Kidney (tissue), 14 donors: Measurements from ENCODE around the gene NYAP2. TPM values are rescaled to one million over a fixed set of nuclear protein-coding genes. Genes with fewer than 3 reads are reported as not detected.

Experiments
- DNase-seq, 5 donors: peaks; one replicate each; pipeline ENCODE4 v3.0.0-alpha.2; 2013 to 2020
- FAIRE-seq: peaks from 2 replicates; lab custom pipeline; 2012; peaks lifted over from hg19 to GRCh38; lab: Jason Lieb, UNC
- H3K27ac ChIP-seq, 2 donors: one replicate each; pipeline ENCODE4 v1.7.0; 2013; ENCODE audit warnings: low read depth in 2 of 2, low read length in 2 of 2, inconsistent platforms in 1 of 2
- H3K27me3 ChIP-seq: one replicate; pipeline ENCODE4 v1.7.1; 2013; ENCODE audit warnings: low read length, inconsistent platforms; ENCODE audit not compliant: control insufficient read depth, insufficient read depth
- H3K36me3 ChIP-seq, 3 donors: one replicate each; pipeline versions ENCODE4 v1.7.0 to v1.7.1; 2013; ENCODE audit warnings: low read length in 3 of 3, control low read depth in 1 of 3, inconsistent platforms in 1 of 3; ENCODE audit not compliant: insufficient read depth in 3 of 3, control insufficient read depth in 2 of 3
- H3K4me1 ChIP-seq, 3 donors: one replicate each; pipeline versions ENCODE4 v1.7.0 to v1.7.1; 2013; ENCODE audit warnings: low read length in 3 of 3, inconsistent platforms in 1 of 3, low read depth in 1 of 3; ENCODE audit not compliant: control insufficient read depth in 2 of 3, insufficient read depth in 2 of 3
- H3K4me3 ChIP-seq, 3 donors: one replicate each; pipeline versions ENCODE4 v1.7.0 to v1.8.1; 2013; ENCODE audit warnings: low read length in 3 of 3, control low read depth in 1 of 3, inconsistent platforms in 1 of 3
- H3K9ac ChIP-seq, 3 donors: one replicate each; pipeline versions ENCODE4 v1.7.0 to v1.7.1; 2013; ENCODE audit warnings: low read length in 3 of 3, control low read depth in 1 of 3, inconsistent platforms in 1 of 3
- H3K9me3 ChIP-seq, 3 donors: one replicate each; pipeline versions ENCODE4 v1.7.0 to v1.7.1; 2013; ENCODE audit warnings: low read length in 3 of 3, control low read depth in 1 of 3, inconsistent platforms in 1 of 3; ENCODE audit not compliant: control insufficient read depth in 2 of 3, insufficient read depth in 1 of 3
- CTCF ChIP-seq: IDR thresholded peaks from 3 replicates; pipeline ENCODE4 v1.5.1; 2012; ENCODE audit warnings: mild to moderate bottlenecking, moderate library complexity, borderline replicate concordance; ENCODE audit not compliant: insufficient read depth; ENCODE audit errors: extremely low read depth
- intact Hi-C: fragments of 100-400 bp; cut with DNase I; formaldehyde crosslinking; loops from one replicate; pipeline ENCODE4 v1.11.1; 2022
- polyA plus RNA-seq: library from polyadenylated mRNA; stranded (reverse); fragments of 350-450 nt; fragmentation: Illumina TruSeq; extraction: RNeasy Lipid Tissue Mini Kit (QIAGEN cat#74804); gene quantifications from one replicate; pipeline ENCODE4 v1.2.3, GENCODE V29; 2014; ENCODE audit warnings: low read depth, low replicate concordance; ENCODE audit not compliant: insufficient read depth
- total RNA-seq: library from RNA; stranded (reverse); fragmentation: NEBNext Ultra II Directional; extraction: Animal tissue kit (Norgen Biotek cat#: 25700); gene quantifications from one replicate; pipeline ENCODE4 v1.2.1, GENCODE V29; 2021
- donor health status: control.
- donor health status: control.
- donor health status: control.
- donor health status: control.
- donor health status: control.
- donor health status: DM: yes; HTN: yes; CAD: no.
- donor health status: Normal renal cell carcinoma (clear cell type).

NYAP2 gene
- total and polyA plus RNA-seq, 2 donors from 2014 or later, result 0.66 TPM; not detected in 1

DNA sequence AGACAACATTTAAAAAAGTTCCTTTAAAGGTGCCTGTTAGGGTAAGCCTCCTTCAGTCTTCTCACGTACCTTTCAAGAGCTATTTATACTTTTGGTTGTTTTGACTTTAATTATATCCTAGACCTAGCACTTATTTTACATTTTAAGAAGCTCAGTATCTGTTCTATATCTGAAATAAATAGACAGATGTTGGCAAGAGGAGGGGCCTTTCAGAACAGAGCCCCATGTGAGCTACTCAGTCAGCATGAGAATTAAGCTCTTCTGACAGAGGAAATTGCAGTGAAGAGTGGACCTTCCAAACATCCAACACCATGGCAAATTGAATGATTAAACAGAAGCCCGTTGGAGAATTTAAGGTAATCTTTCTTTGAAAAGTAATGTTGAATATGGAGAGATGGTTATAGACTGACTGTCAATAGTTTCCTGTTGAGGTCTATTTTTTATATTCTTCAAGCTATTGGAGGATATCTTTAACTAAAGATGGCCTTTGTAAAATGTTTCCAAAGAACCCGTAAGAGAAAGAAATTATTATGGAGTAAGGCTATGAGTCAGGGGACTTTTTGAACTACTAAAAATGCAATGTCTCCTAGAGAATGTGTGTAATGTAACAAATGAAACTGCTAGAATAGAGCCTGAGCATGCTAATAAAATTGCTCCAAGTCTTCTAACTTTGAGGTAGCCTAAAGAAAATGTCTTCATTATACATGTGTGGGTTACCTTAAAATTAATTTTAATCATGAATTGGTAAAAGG is 17.3 kb downstream of the NYAP2 start:
- Histone ChIP-seq H3K9me3 (no peaks in the 10 kb centered on the region), H3K27ac (no peak overlapping the region), H3K27me3 (no peaks in the 10 kb centered on the region), H3K36me3 (no peaks in the 10 kb centered on the region), H3K9ac (no peak overlapping the region), H3K4me1 (no peaks in the 10 kb centered on the region), H3K4me3 (no peak overlapping the region)
- intact Hi-C loops, result no loop called here
- FAIRE-seq (no peak), DNase-seq (no peak)
- no peak for TF ChIP-seq CTCF

DNA sequence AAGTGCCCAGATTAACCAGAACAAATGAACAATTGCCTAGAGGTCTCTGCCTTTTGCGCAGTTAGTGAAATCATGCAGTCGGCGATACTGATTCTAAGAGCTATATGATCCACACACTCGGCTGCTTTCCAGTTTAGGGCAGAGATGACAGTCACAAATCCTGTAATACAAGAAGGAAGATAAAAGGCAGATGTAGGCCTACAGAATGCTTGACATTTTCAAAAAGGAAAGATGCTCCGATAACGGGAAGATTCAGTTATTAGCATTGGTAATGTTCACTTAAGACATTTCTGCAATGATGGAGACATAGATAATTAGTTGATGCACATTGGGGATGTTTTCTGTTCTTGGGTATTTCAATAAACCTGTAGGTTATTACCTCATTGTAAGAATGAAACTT is 19.5 kb downstream of the NYAP2 start:
- Histone ChIP-seq H3K36me3 (no peaks in the 10 kb centered on the region), H3K9ac (no peak overlapping the region), H3K9me3 (no peaks in the 10 kb centered on the region), H3K27ac (no peak overlapping the region), H3K4me3 (no peak overlapping the region), H3K4me1 (no peaks in the 10 kb centered on the region), H3K27me3 (no peaks in the 10 kb centered on the region)
- TF ChIP-seq CTCF, result no peak
- FAIRE-seq (no peak), DNase-seq (no peak)
- intact Hi-C loops, result no loop called here

DNA sequence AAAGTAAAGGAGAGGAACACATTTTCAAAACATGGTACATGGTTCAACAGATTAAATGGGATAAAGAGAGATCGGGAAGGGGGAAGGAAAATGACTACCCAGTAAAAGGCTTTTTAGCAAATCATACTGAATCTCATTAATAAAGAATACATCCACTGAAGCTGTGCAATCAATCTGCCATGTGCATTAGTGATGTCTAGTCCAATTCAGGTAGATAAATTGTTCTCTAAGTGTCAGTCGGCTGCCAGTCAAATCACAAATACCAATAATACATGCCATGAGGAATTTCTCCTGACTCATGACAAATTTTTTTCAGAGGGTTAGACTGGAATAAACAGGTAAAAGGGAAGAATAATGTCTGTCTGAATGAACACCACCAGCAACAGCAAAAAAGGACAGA is 22.6 kb downstream of the NYAP2 start:
- Histone ChIP-seq H3K9me3 (no peaks in the 10 kb centered on the region), H3K9ac (no peak overlapping the region), H3K27ac (no peak overlapping the region), H3K4me1 (no peaks in the 10 kb centered on the region), H3K36me3 (no peaks in the 10 kb centered on the region), H3K4me3 (no peak overlapping the region), H3K27me3 (no peaks in the 10 kb centered on the region)
- no peak for TF ChIP-seq CTCF
- intact Hi-C loops, result no loop called here
- no peak for FAIRE-seq
- no peak for DNase-seq
